Calu3 (cell line): ENCODE results near the gene ABHD10. TPM values are rescaled to one million over a fixed set of nuclear protein-coding genes. Genes with fewer than 3 reads are reported as not detected.
A peak's percentile ranks its signal among the peaks of the same experiment; 100 is the strongest.

ENCODE experiments used
- BruUV-seq: library from RNA; stranded (reverse); fragments of 400-500 nt; replicated peaks from 2 replicates; lab custom pipeline; 2021; lab: Mats Ljungman, UMichigan
- CTCF ChIA-PET: fragments of 300-600 bp; sonication (Branson Sonifier 250); formaldehyde crosslinking; loops from one replicate; lab custom pipeline; 2022; ENCODE audit warnings: antibody characterized with exemption; lab: Charles Lee
- DNase-seq: peaks from one replicate; pipeline ENCODE4 v3.0.0; 2022
- H3K27ac Mint-ChIP-seq: one replicate; pipeline ENCODE4 v1.8.0; 2022; ENCODE audit warnings: mixed read lengths; ENCODE audit not compliant: unreplicated experiment
- H3K27me3 Mint-ChIP-seq: one replicate; pipeline ENCODE4 v1.8.0; 2022; ENCODE audit warnings: mixed read lengths; ENCODE audit not compliant: unreplicated experiment
- H3K36me3 Mint-ChIP-seq: one replicate; pipeline ENCODE4 v1.8.0; 2022; ENCODE audit warnings: mild to moderate bottlenecking, moderate library complexity, mixed read lengths; ENCODE audit not compliant: insufficient read depth, unreplicated experiment
- H3K4me1 Mint-ChIP-seq: one replicate; pipeline ENCODE4 v1.8.0; 2022; ENCODE audit warnings: mild to moderate bottlenecking, low read depth, mixed read lengths; ENCODE audit not compliant: unreplicated experiment
- H3K4me3 Mint-ChIP-seq: one replicate; pipeline ENCODE4 v1.8.0; 2022; ENCODE audit warnings: mild to moderate bottlenecking, low read depth, moderate library complexity, mixed read lengths; ENCODE audit not compliant: unreplicated experiment
- H3K9me3 Mint-ChIP-seq: one replicate; pipeline ENCODE4 v1.8.0; 2022; ENCODE audit warnings: low read depth, mixed read lengths; ENCODE audit not compliant: unreplicated experiment
- intact Hi-C: fragments of 100-400 bp; cut with micrococcal nuclease; formaldehyde crosslinking; loops from one replicate; pipeline ENCODE4 v1.10.0; 2022; ENCODE audit not compliant: unreplicated experiment
- total RNA-seq: library from RNA; stranded (reverse); gene quantifications from 2 replicates; pipeline ENCODE4 v1.2.3, GENCODE V29; 2022
- TF ChIP-seq, protein P1 (sequence below): fragments of 200-600 bp; IDR thresholded peaks from one replicate; pipeline ENCODE4 v1.8.0; 2022; ENCODE audit warnings: antibody characterized with exemption; ENCODE audit not compliant: unreplicated experiment

Gene ABHD10
- total RNA-seq, 1 experiment from 2014 or later = 26.4 TPM

GRCh38 chr3:111963424-111963823 is 15.4 kb upstream of the ABHD10 start:
- H3K36me3 Mint-ChIP-seq = peaks cover 8% of the 10 kb centered on the region

DNA sequence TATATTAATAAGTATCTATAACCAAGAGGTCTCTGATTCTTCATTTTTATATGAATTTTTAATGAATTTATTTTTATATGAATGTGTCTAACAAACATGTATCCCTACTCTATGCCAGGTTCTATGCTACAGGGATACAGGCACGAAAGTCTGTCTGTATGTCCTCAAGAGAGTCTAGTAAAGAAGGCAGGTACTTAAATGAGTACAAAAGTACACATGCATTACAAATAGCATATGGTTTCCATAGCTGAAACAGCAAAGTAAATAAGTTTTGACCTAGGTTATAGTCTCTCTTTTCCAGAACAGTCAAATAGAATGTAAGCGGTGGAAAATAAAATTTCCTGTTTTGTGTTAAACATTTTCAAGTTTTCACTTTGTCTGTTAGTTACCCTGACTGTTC is 13.3 kb upstream of the ABHD10 start:
- H3K9me3 Mint-ChIP-seq = no peaks in the 10 kb centered on the region
- H3K4me3 Mint-ChIP-seq = no peak overlapping the region
- no peak for DNase-seq
- CTCF ChIA-PET = interaction anchor here (0.7 to 1.1 kb wide), 2 partner anchors 70 to 251 kb away, joined by 3 to 4 read pairs; no protein-coding TSS in a partner anchor
- TF ChIP-seq, protein P1, sequence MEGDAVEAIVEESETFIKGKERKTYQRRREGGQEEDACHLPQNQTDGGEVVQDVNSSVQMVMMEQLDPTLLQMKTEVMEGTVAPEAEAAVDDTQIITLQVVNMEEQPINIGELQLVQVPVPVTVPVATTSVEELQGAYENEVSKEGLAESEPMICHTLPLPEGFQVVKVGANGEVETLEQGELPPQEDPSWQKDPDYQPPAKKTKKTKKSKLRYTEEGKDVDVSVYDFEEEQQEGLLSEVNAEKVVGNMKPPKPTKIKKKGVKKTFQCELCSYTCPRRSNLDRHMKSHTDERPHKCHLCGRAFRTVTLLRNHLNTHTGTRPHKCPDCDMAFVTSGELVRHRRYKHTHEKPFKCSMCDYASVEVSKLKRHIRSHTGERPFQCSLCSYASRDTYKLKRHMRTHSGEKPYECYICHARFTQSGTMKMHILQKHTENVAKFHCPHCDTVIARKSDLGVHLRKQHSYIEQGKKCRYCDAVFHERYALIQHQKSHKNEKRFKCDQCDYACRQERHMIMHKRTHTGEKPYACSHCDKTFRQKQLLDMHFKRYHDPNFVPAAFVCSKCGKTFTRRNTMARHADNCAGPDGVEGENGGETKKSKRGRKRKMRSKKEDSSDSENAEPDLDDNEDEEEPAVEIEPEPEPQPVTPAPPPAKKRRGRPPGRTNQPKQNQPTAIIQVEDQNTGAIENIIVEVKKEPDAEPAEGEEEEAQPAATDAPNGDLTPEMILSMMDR = no peak
- H3K27me3 Mint-ChIP-seq = no peaks in the 10 kb centered on the region
- H3K27ac Mint-ChIP-seq = no peak overlapping the region
- no TSS peak for BruUV-seq
- H3K36me3 Mint-ChIP-seq = peaks cover 8% of the 10 kb centered on the region
- intact Hi-C loops = no loop called here
- peaks cover 14% of the 10 kb centered on the region for H3K4me1 Mint-ChIP-seq

More at GRCh38 chr3:111963424-111963823, 15.4 kb upstream of the ABHD10 start:
- peaks cover 3% of the 10 kb centered on the region for H3K9me3 Mint-ChIP-seq
- CTCF ChIA-PET = interaction anchor here (1.1 kb wide), 1 partner anchor 10 kb away, joined by 5 read pairs; no protein-coding TSS in a partner anchor
- intact Hi-C loops = no loop called here
- DNase-seq = no peak
- H3K27me3 Mint-ChIP-seq = no peaks in the 10 kb centered on the region
- TF ChIP-seq, protein P1 = no peak
- no peak overlapping the region for H3K27ac Mint-ChIP-seq
- no peak overlapping the region for H3K4me3 Mint-ChIP-seq
- peaks cover 15% of the 10 kb centered on the region for H3K4me1 Mint-ChIP-seq
- no TSS peak for BruUV-seq

- no TSS peak for BruUV-seq
- DNase-seq = no peak
- H3K27ac Mint-ChIP-seq = peak overlapping the region; percentile 74
- intact Hi-C loops = loop anchor here (1.0 kb wide), 3 partner anchors 72 to 298 kb away; no protein-coding TSS in a partner anchor
- H3K27me3 Mint-ChIP-seq = no peaks in the 10 kb centered on the region
- CTCF ChIA-PET = interaction anchor here (0.6 to 3.6 kb wide), 9 partner anchors 11 to 389 kb away, joined by 3 to 25 read pairs (median 6); no protein-coding TSS in a partner anchor
- H3K4me3 Mint-ChIP-seq = no peak overlapping the region
- H3K36me3 Mint-ChIP-seq = peaks cover 8% of the 10 kb centered on the region
- H3K4me1 Mint-ChIP-seq = peaks cover 14% of the 10 kb centered on the region
- no peaks in the 10 kb centered on the region for H3K9me3 Mint-ChIP-seq
- TF ChIP-seq, protein P1 = no peak
Measured at GRCh38 chr3:111967068-111967467, 11.8 kb upstream of the ABHD10 start.

- Mint-ChIP-seq H3K9me3 (no peaks in the 10 kb centered on the region), H3K36me3 (peaks cover 8% of the 10 kb centered on the region), H3K4me1 (peaks cover 14% of the 10 kb centered on the region), H3K27ac (peak overlapping the region; percentile 74), H3K27me3 (no peaks in the 10 kb centered on the region), H3K4me3 (no peak overlapping the region)
- CTCF ChIA-PET = interaction anchor here (0.6 to 3.6 kb wide), 9 partner anchors 10 to 390 kb away, joined by 3 to 25 read pairs (median 6); no protein-coding TSS in a partner anchor
- peak; percentile 83 for DNase-seq
- intact Hi-C loops = loop anchor here (1.0 kb wide), 3 partner anchors 72 to 298 kb away; no protein-coding TSS in a partner anchor
- TF ChIP-seq, protein P1 = peak; percentile 74
- BruUV-seq = no TSS peak
Measured at GRCh38 chr3:111967651-111968274, 11.1 kb upstream of the ABHD10 start.
